Tibial nerve (tissue), 4 donors: ENCODE measurements around the gene PHACTR1. TPM values are rescaled to one million over a fixed set of nuclear protein-coding genes. Genes with fewer than 3 reads are reported as not detected.

Source experiments
- DNase-seq, 2 donors: peaks; one replicate each; pipeline ENCODE4 v3.0.0-alpha.2; 2019; ENCODE audit warnings: low spot score in 2 of 2
- H3K27ac ChIP-seq, 4 donors: fragments of 200-600 bp; sonication (generic) in 3 of 4; one replicate each; pipeline ENCODE4 v1.5.1; 2017 to 2019; ENCODE audit warnings: mild to moderate bottlenecking in 1 of 4
- H3K27me3 ChIP-seq, 2 donors: fragments of 200-600 bp; sonication (generic) in 1 of 2; one replicate each; pipeline versions ENCODE4 v1.5.1 to v1.6.0; 2017 to 2019
- H3K36me3 ChIP-seq, 3 donors: fragments of 200-600 bp; sonication (generic); one replicate each; pipeline ENCODE4 v1.5.1; 2018 to 2019
- H3K4me1 ChIP-seq, 4 donors: fragments of 200-600 bp; sonication (generic) in 3 of 4; one replicate each; pipeline ENCODE4 v1.5.1; 2017 to 2019
- H3K4me3 ChIP-seq, 4 donors: fragments of 200-600 bp; sonication (generic) in 3 of 4; one replicate each; pipeline ENCODE4 v1.5.1; 2017 to 2019; ENCODE audit warnings: mild to moderate bottlenecking in 1 of 4, moderate library complexity in 1 of 4
- H3K9me3 ChIP-seq, 4 donors: fragments of 200-600 bp; sonication (generic) in 3 of 4; one replicate each; pipeline ENCODE4 v1.5.1; 2017 to 2019
- EP300 ChIP-seq, 2 donors: sonication (generic); formaldehyde crosslinking; IDR thresholded peaks; one replicate each; pipeline ENCODE4 v1.6.1; 2017; ENCODE audit warnings: antibody characterized with exemption in 2 of 2, mild to moderate bottlenecking in 1 of 2
- POLR2A ChIP-seq, 2 donors: fragments of 450-650 bp; IDR thresholded peaks; one replicate each; pipeline ENCODE4 v1.6.1; 2017; ENCODE audit warnings: antibody characterized with exemption in 2 of 2, mild to moderate bottlenecking in 2 of 2, moderate library complexity in 2 of 2
- WGBS, 2 donors: methylation state at CpG; one replicate each; pipeline ENCODE4 v1.1.5; 2018; 5-methylcytosine and 5-hydroxymethylcytosine counted together
- total RNA-seq, 4 donors: library from RNA; depleted of rRNA; stranded (reverse); fragments of >200 nt; gene quantifications; one replicate each; pipeline ENCODE4 v1.1.0, GENCODE V29; 2016
- TF ChIP-seq, protein P1 (sequence below), 5 experiments: fragments of 200-600 bp in 3 of 5; fragments of 450-650 bp in 2 of 5; sonication (generic) in 3 of 5; IDR thresholded peaks; one replicate each; pipeline ENCODE4 v1.5.1; 2016 to 2019; ENCODE audit warnings: antibody characterized with exemption in 5 of 5, mild to moderate bottlenecking in 3 of 5, moderate library complexity in 2 of 5

PHACTR1 gene
- total RNA-seq, 4 donors from 2014 or later, result 1.5 to 2.7 (median 1.6) TPM

DNA sequence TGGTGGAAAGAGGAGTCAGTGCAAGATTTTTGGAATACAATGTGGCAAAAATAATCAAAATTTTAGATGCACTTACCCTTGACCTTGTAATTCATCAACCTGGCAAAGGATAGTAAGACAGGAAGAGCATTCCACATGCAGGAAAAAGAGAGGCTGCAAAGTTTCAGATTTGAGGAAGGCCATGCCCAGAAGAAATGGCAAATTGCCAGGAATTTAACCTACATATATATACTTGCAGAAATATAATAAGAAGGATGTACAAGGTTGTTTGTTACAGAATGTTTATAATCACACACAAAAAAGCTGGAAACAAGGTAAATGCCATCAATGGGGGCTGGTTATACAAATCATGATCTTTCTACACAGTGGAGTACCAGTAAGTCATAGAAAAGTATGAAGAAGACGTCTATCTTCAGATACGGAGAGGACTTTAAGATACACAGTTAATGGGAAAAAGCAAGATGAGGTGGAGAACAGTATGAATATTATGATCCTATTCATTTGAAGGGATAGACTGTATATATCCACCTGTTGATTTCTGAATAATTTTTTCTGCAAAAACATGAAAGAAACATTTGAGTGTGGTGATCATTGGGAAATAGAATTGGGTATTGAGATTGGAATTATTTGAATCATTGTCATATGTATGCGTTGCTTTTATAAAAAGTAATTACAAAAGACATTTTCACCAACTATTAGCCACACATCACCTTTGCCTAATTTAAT lies 358.0 kb downstream of the PHACTR1 start:
- Histone ChIP-seq H3K9me3 (no peaks in the 10 kb centered on the region), H3K4me3 (no peak overlapping the region), H3K4me1 (peaks cover 0 to 6% (median 0%) of the 10 kb centered on the region in 4 donors), H3K27ac (no peak overlapping the region), H3K36me3 (no peaks in the 10 kb centered on the region), H3K27me3 (no peaks in the 10 kb centered on the region)
- 85 to 94% methylated on average over 3 of the region's 3 CpGs for WGBS, 2 donors
- DNase-seq, result no peak
- TF ChIP-seq EP300 (IDR thresholded peaks at IDR 0.05) (no peak), POLR2A (IDR thresholded peaks at IDR 0.05) (no peak)
- TF ChIP-seq, protein P1, sequence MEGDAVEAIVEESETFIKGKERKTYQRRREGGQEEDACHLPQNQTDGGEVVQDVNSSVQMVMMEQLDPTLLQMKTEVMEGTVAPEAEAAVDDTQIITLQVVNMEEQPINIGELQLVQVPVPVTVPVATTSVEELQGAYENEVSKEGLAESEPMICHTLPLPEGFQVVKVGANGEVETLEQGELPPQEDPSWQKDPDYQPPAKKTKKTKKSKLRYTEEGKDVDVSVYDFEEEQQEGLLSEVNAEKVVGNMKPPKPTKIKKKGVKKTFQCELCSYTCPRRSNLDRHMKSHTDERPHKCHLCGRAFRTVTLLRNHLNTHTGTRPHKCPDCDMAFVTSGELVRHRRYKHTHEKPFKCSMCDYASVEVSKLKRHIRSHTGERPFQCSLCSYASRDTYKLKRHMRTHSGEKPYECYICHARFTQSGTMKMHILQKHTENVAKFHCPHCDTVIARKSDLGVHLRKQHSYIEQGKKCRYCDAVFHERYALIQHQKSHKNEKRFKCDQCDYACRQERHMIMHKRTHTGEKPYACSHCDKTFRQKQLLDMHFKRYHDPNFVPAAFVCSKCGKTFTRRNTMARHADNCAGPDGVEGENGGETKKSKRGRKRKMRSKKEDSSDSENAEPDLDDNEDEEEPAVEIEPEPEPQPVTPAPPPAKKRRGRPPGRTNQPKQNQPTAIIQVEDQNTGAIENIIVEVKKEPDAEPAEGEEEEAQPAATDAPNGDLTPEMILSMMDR (IDR thresholded peaks at IDR 0.05), result no peak

DNA sequence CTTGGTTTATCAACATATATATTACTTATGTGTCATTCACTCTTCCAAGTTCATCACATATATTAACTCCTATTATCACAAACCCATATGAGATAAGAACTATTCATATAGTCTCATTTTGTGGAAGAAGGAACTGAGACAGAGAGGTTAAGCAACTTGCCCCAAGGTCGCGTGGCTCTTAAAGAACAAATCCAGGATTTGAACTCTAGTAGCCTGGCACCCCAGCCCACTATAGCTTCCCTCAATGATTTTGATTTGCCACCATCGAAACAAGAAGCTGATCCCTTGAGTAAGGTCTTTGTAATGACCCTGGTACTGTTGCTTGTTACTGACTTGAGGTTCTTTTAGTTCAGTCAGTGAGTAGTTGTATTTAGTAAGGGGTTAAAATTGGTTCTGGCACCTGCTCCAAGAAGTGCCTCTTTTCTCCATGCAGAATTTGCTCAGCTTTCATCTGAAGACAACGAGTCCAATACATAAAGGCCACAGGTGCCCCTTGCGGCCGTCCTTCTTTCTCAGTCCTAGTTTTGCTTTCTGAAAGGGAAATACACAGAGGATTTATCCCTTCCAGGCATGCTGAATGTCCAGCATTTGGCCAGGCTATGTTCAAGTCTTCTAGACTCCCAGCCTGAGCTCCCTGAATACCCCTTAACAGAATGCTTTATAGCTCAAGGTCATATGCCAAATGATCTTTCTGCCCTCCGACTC lies 358.7 kb downstream of the PHACTR1 start:
- DNase-seq, result no peak
- H3K27ac ChIP-seq, result no peak overlapping the region
- H3K9me3 ChIP-seq, result no peaks in the 10 kb centered on the region
- H3K36me3 ChIP-seq, result no peaks in the 10 kb centered on the region
- 50 to 58% methylated on average over 7 of the region's 7 CpGs for WGBS, 2 donors
- H3K27me3 ChIP-seq, result no peaks in the 10 kb centered on the region
- no peak for TF ChIP-seq POLR2A (IDR thresholded peaks at IDR 0.05)
- TF ChIP-seq, protein P1 (IDR thresholded peaks at IDR 0.05), result no peak
- TF ChIP-seq EP300 (IDR thresholded peaks at IDR 0.05), result no peak
- peaks cover 0 to 12% (median 2%) of the 10 kb centered on the region in 4 donors for H3K4me1 ChIP-seq
- H3K4me3 ChIP-seq, result no peak overlapping the region

DNA sequence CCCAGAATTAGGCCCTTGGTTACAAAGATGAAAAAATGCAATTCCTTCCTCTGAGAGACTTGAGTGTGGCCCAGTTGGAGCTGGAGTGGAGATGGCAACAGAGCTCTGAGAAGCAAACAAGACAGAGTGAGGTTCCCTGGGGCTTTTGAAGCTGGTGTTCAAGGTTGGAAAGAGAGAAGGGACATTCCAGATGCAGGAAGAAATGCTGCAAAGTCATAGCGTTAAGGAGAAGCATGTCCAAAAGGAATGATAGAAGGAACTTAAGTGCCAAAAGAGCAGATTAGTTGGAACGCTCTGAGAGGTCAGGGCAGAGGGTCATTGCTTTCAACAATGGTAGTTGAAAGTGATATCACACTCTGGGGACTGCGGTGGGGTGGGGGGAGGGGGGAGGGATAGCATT lies 360.0 kb downstream of the PHACTR1 start:
- Histone ChIP-seq H3K4me1 (peaks cover 0 to 13% (median 4%) of the 10 kb centered on the region in 4 donors), H3K4me3 (no peak overlapping the region), H3K27me3 (no peaks in the 10 kb centered on the region), H3K9me3 (no peaks in the 10 kb centered on the region), H3K27ac (no peak overlapping the region), H3K36me3 (no peaks in the 10 kb centered on the region)
- 17 to 30% methylated on average over 3 of the region's 3 CpGs for WGBS, 2 donors
- no peak for DNase-seq
- TF ChIP-seq, protein P1 (IDR thresholded peaks at IDR 0.05), result no peak
- no peak for TF ChIP-seq POLR2A (IDR thresholded peaks at IDR 0.05)
- no peak for TF ChIP-seq EP300 (IDR thresholded peaks at IDR 0.05)

DNA sequence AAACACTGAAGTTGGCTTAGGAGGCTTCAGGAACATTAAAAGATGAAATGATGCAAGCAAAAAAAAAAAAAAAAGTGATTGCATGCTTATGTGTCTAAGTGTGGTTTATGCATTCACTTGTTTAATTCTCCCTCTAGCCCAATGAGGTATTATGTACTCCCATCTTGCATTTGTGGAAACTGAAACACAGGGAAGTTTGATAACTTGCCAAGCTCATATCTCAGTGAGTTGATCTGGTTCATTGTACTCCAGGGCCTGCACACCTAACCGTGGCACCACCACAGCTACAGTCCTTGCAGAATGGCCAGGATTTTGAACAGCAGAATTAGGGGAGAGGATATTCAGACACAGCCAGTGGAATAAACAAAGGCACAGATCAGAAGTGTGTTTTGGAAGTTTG lies 360.6 kb downstream of the PHACTR1 start:
- no peak for TF ChIP-seq EP300 (IDR thresholded peaks at IDR 0.05)
- no peak for TF ChIP-seq POLR2A (IDR thresholded peaks at IDR 0.05)
- TF ChIP-seq, protein P1 (IDR thresholded peaks at IDR 0.05), result no peak
- H3K9me3 ChIP-seq, result no peaks in the 10 kb centered on the region
- no peak overlapping the region for H3K27ac ChIP-seq
- H3K4me1 ChIP-seq, result peaks cover 0 to 9% (median 4%) of the 10 kb centered on the region in 4 donors
- no peak overlapping the region for H3K4me3 ChIP-seq
- WGBS, 2 donors, result 65 to 72% methylated on average over 1 of the region's 1 CpG
- H3K36me3 ChIP-seq, result no peaks in the 10 kb centered on the region
- no peaks in the 10 kb centered on the region for H3K27me3 ChIP-seq
- DNase-seq, result no peak

DNA sequence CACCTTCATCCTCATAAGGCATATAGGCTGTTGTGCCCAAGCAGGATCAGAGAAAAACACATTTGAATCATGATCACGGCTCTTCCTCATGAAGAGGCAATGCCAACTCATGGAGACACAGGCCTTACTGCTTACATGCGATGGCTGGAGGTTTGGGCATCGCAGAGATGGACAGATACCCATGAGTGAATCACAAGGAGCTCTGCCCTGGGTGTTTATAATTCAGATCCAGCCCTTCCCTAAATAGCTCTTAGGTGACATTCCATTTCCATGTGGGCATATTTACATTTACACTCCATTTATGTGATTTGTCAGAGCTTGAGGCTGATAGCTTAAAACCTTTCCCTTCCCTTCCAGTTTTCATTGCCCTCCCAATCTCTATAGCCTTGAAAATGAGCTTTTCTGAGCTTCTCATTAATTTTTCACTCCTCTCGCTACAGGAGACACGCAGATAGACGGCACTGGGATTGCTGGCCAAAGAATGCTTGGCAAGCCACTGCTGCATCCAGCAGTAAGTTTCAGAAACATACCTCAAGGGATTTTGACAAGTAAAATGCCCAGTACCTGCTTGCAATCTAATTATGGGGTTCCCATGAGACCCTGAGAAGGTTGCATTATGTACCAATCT lies 362.6 kb downstream of the PHACTR1 start:
- TF ChIP-seq EP300 (IDR thresholded peaks at IDR 0.05) (no peak), POLR2A (IDR thresholded peaks at IDR 0.05) (no peak)
- TF ChIP-seq, protein P1 (IDR thresholded peaks at IDR 0.05), result no peak
- H3K4me1 ChIP-seq, result peaks cover 0 to 8% (median 4%) of the 10 kb centered on the region in 4 donors
- H3K9me3 ChIP-seq, result no peaks in the 10 kb centered on the region
- H3K27ac ChIP-seq, result no peak overlapping the region
- no peak for DNase-seq
- no peaks in the 10 kb centered on the region for H3K36me3 ChIP-seq
- H3K4me3 ChIP-seq, result no peak overlapping the region
- WGBS, 2 donors, result 82 to 84% methylated on average over 6 of the region's 6 CpGs
- H3K27me3 ChIP-seq, result no peaks in the 10 kb centered on the region
